ENCODE measurements around the gene TMEM184A. TPM values are rescaled to one million over a fixed set of nuclear protein-coding genes. Genes with fewer than 3 reads are reported as not detected.

Gene TMEM184A
- total RNA-seq, 1 experiment from 2014 or later, result 16.5 TPM

GRCh38 chr7:1602386-1602785 is 46.4 kb upstream of the TMEM184A start:
- H3K27me3 Mint-ChIP-seq (ENCODE audit: insufficient read depth, unreplicated experiment), result peaks cover 12% of the 10 kb centered on the region
- 0 out of 2 replicates have a peak, but pooled peaks cover 5% of the 10 kb centered on the region for H3K4me1 ChIP-seq
- H3K4me3 ChIP-seq (ENCODE audit: low read depth, low read length), result no peak overlapping the region
- H3K9me3 Mint-ChIP-seq (ENCODE audit: unreplicated experiment), result no peaks in the 10 kb centered on the region
- no peak for TF ChIP-seq CTCF (IDR thresholded peaks at IDR 0.05; ENCODE audit: insufficient read depth in 1 of 2, low read depth in 1 of 2, low read length in 1 of 2, severe bottlenecking in 1 of 2, unreplicated experiment in 1 of 2)
- ChIA-PET POLR2A (no interaction called here), CTCF (no interaction called here)
- no peaks in the 10 kb centered on the region for H3K36me3 ChIP-seq (ENCODE audit: control insufficient read depth, insufficient read depth, low read length)
- intact Hi-C loops (cut with micrococcal nuclease; ENCODE audit: unreplicated experiment), result no loop called here
- DNase-seq, result no peak
- no peaks in the 10 kb centered on the region for H3K36me3 Mint-ChIP-seq (ENCODE audit: insufficient read depth, unreplicated experiment)
- H3K27ac Mint-ChIP-seq (ENCODE audit: unreplicated experiment), result no peak overlapping the region
- no peaks in the 10 kb centered on the region for H3K27me3 ChIP-seq (replicated peaks; ENCODE audit: control insufficient read depth, insufficient read depth, low read length)
- H3K4me3 Mint-ChIP-seq (ENCODE audit: unreplicated experiment), result no peak overlapping the region
- no peaks in the 10 kb centered on the region for H3K9me3 ChIP-seq
- no peaks in the 10 kb centered on the region for H3K4me1 Mint-ChIP-seq (ENCODE audit: low read depth, unreplicated experiment)
- BruUV-seq (replicated peaks), result no TSS peak

GRCh38 chr7:1601956-1602355 is 46.0 kb upstream of the TMEM184A start:
- H3K27me3 Mint-ChIP-seq (ENCODE audit: insufficient read depth, unreplicated experiment), result peaks cover 9% of the 10 kb centered on the region
- Histone ChIP-seq H3K36me3 (ENCODE audit: control insufficient read depth, insufficient read depth, low read length) (no peaks in the 10 kb centered on the region), H3K4me1 (0 out of 2 replicates have a peak, but pooled peaks cover 5% of the 10 kb centered on the region), H3K27me3 (replicated peaks; ENCODE audit: control insufficient read depth, insufficient read depth, low read length) (no peaks in the 10 kb centered on the region), H3K9me3 (no peaks in the 10 kb centered on the region), H3K4me3 (ENCODE audit: low read depth, low read length) (no peak overlapping the region)
- TF ChIP-seq CTCF (IDR thresholded peaks at IDR 0.05; ENCODE audit: insufficient read depth in 1 of 2, low read depth in 1 of 2, low read length in 1 of 2, severe bottlenecking in 1 of 2, unreplicated experiment in 1 of 2), result no peak
- DNase-seq, result no peak
- ChIA-PET CTCF (no interaction called here), POLR2A (no interaction called here)
- no peak overlapping the region for H3K4me3 Mint-ChIP-seq (ENCODE audit: unreplicated experiment)
- no TSS peak for BruUV-seq (replicated peaks)
- H3K9me3 Mint-ChIP-seq (ENCODE audit: unreplicated experiment), result no peaks in the 10 kb centered on the region
- no peak overlapping the region for H3K27ac Mint-ChIP-seq (ENCODE audit: unreplicated experiment)
- H3K4me1 Mint-ChIP-seq (ENCODE audit: low read depth, unreplicated experiment), result no peaks in the 10 kb centered on the region
- no peaks in the 10 kb centered on the region for H3K36me3 Mint-ChIP-seq (ENCODE audit: insufficient read depth, unreplicated experiment)
- intact Hi-C loops (cut with micrococcal nuclease; ENCODE audit: unreplicated experiment), result no loop called here

GRCh38 chr7:1599640-1600395 is 43.8 kb upstream of the TMEM184A start:
- ChIA-PET CTCF (no interaction called here), POLR2A (no interaction called here)
- Histone ChIP-seq H3K9me3 (no peaks in the 10 kb centered on the region), H3K4me1 (0 out of 2 replicates have a peak, but pooled peaks cover 3% of the 10 kb centered on the region), H3K27me3 (replicated peaks; ENCODE audit: control insufficient read depth, insufficient read depth, low read length) (no peaks in the 10 kb centered on the region), H3K36me3 (ENCODE audit: control insufficient read depth, insufficient read depth, low read length) (no peaks in the 10 kb centered on the region), H3K4me3 (ENCODE audit: low read depth, low read length) (no peak overlapping the region)
- Mint-ChIP-seq H3K27ac (ENCODE audit: unreplicated experiment) (no peak overlapping the region), H3K4me1 (ENCODE audit: low read depth, unreplicated experiment) (no peaks in the 10 kb centered on the region), H3K4me3 (ENCODE audit: unreplicated experiment) (no peak overlapping the region), H3K36me3 (ENCODE audit: insufficient read depth, unreplicated experiment) (no peaks in the 10 kb centered on the region), H3K9me3 (ENCODE audit: unreplicated experiment) (no peaks in the 10 kb centered on the region), H3K27me3 (ENCODE audit: insufficient read depth, unreplicated experiment) (peaks cover 14% of the 10 kb centered on the region)
- TF ChIP-seq CTCF (IDR thresholded peaks at IDR 0.05; ENCODE audit: insufficient read depth in 1 of 2, low read depth in 1 of 2, low read length in 1 of 2, severe bottlenecking in 1 of 2, unreplicated experiment in 1 of 2), result no peak
- DNase-seq, result no peak
- intact Hi-C loops (cut with micrococcal nuclease; ENCODE audit: unreplicated experiment), result no loop called here
- BruUV-seq (replicated peaks), result no TSS peak

Measured in Caco-2 (cell line).